A204.1 (cell line): ENCODE measurements around the gene VCAM1.
"Not testable (repeated sequence)": the region's sequence is repeated elsewhere in the genome, so short reads cannot be mapped to it uniquely, and the experiment has no call there.

Source experiments
- FAIRE-seq: peaks from 2 replicates; lab custom pipeline; 2012; peaks lifted over from hg19 to GRCh38; lab: Jason Lieb, UNC

VCAM1 gene

GRCh38 chr1:100719490-100719889 lies at the start of gene VCAM1:
TSS of gene VCAM1 (plus strand) at chr1:100719742. CDS start at chr1:100719861, 119 bp downstream.
- FAIRE-seq, result no peak

GRCh38 chr1:100670083-100670482 lies 49.5 kb upstream of the VCAM1 start:
- no peak for FAIRE-seq

GRCh38 chr1:100671601-100672000 lies 47.9 kb upstream of the VCAM1 start:
- FAIRE-seq, result no peak

GRCh38 chr1:100683448-100684349 lies 35.8 kb upstream of the VCAM1 start:
- no peak for FAIRE-seq

GRCh38 chr1:100699744-100700143 lies 19.8 kb upstream of the VCAM1 start:
- no peak for FAIRE-seq

GRCh38 chr1:100700586-100700985 lies 19.0 kb upstream of the VCAM1 start:
- FAIRE-seq, result no peak

GRCh38 chr1:100703052-100703451 lies 16.5 kb upstream of the VCAM1 start:
- FAIRE-seq, result no peak

- no peak for FAIRE-seq
Measured at GRCh38 chr1:100703716-100704115, 15.8 kb upstream of the VCAM1 start.

- no peak for FAIRE-seq
Measured at GRCh38 chr1:100704473-100704872, 15.1 kb upstream of the VCAM1 start.

- FAIRE-seq, result no peak
Measured at GRCh38 chr1:100706296-100706695, 13.2 kb upstream of the VCAM1 start.

GRCh38 chr1:100706856-100707255 lies 12.7 kb upstream of the VCAM1 start:
- no peak for FAIRE-seq

GRCh38 chr1:100708476-100709062 lies 11.0 kb upstream of the VCAM1 start:
- FAIRE-seq, result no peak

GRCh38 chr1:100710906-100711682 lies 8.4 kb upstream of the VCAM1 start:
- FAIRE-seq, result no peak

GRCh38 chr1:100713027-100713426 lies 6.5 kb upstream of the VCAM1 start:
- not testable (repeated sequence) for FAIRE-seq

- no peak for FAIRE-seq
Measured at GRCh38 chr1:100713626-100714025, 5.9 kb upstream of the VCAM1 start.

GRCh38 chr1:100714599-100714998 lies 4.9 kb upstream of the VCAM1 start:
- no peak for FAIRE-seq

- FAIRE-seq, result no peak
Measured at GRCh38 chr1:100717218-100717617, 2.3 kb upstream of the VCAM1 start.

- FAIRE-seq, result no peak
Measured at GRCh38 chr1:100718581-100718980, 961 bp upstream of the VCAM1 start.

GRCh38 chr1:100720101-100720500 lies 559 bp downstream of the VCAM1 start:
- no peak for FAIRE-seq

GRCh38 chr1:100720751-100721150 lies 1.2 kb downstream of the VCAM1 start:
- no peak for FAIRE-seq

GRCh38 chr1:100721526-100722207 lies 2.1 kb downstream of the VCAM1 start:
- no peak for FAIRE-seq

- no peak for FAIRE-seq
Measured at GRCh38 chr1:100722221-100722620, 2.7 kb downstream of the VCAM1 start.
